Gastroesophageal sphincter (tissue), 4 donors: ENCODE measurements around the gene RAB35. TPM values are rescaled to one million over a fixed set of nuclear protein-coding genes. Genes with fewer than 3 reads are reported as not detected.

Source experiments
- ATAC-seq: fragments of 150-250 bp; one replicate; pipeline ENCODE4 v1.9.1; 2016; ENCODE audit warnings: mild to moderate bottlenecking, moderate library complexity
- H3K27ac ChIP-seq, 4 donors: fragments of 200-600 bp; sonication (generic) in 3 of 4; 1 replicate in 3 of 4; 2 replicates in 1 of 4; pipeline ENCODE4 v1.5.1; 2016 to 2019
- H3K27me3 ChIP-seq: fragments of 200-600 bp; sonication (generic); one replicate; pipeline ENCODE4 v1.5.1; 2019
- H3K36me3 ChIP-seq, 2 donors: fragments of 200-600 bp; sonication (generic); one replicate each; pipeline ENCODE4 v1.5.1; 2019; ENCODE audit warnings: control low read depth in 1 of 2
- H3K4me1 ChIP-seq, 3 donors: fragments of 200-600 bp; sonication (generic); 1 replicate in 2 of 3; 2 replicates in 1 of 3; pipeline ENCODE4 v1.5.1; 2016 to 2019; ENCODE audit warnings: control low read depth in 2 of 3
- H3K4me3 ChIP-seq, 2 donors: fragments of 200-600 bp; sonication (generic); one replicate each; pipeline ENCODE4 v1.5.1; 2019; ENCODE audit warnings: mild to moderate bottlenecking in 1 of 2, moderate library complexity in 1 of 2
- H3K9me3 ChIP-seq, 3 donors: fragments of 200-600 bp; sonication (generic); one replicate each; pipeline ENCODE4 v1.5.1; 2017 to 2019; ENCODE audit warnings: control low read depth in 2 of 3
- EP300 ChIP-seq: sonication (generic); formaldehyde crosslinking; IDR thresholded peaks from one replicate; pipeline ENCODE4 v1.6.1; 2017; ENCODE audit warnings: antibody characterized with exemption, mild to moderate bottlenecking
- POLR2A ChIP-seq, 2 donors: fragments of 450-650 bp; IDR thresholded peaks; one replicate each; pipeline ENCODE4 v1.6.1; 2017; ENCODE audit warnings: antibody characterized with exemption in 2 of 2, mild to moderate bottlenecking in 2 of 2, moderate library complexity in 1 of 2
- POLR2AphosphoS5 ChIP-seq: sonication (generic); formaldehyde crosslinking; IDR thresholded peaks from one replicate; pipeline ENCODE4 v1.6.1; 2017; ENCODE audit warnings: antibody characterized with exemption
- WGBS, 2 donors: methylation state at CpG; one replicate each; pipeline ENCODE4 v1.1.5; 2018; ENCODE audit warnings: low coverage in 1 of 2; 5-methylcytosine and 5-hydroxymethylcytosine counted together
- total RNA-seq, 4 donors: library from RNA; depleted of rRNA; stranded (reverse); fragments of >200 nt; gene quantifications; one replicate each; pipeline ENCODE4 v1.1.0, GENCODE V29; 2016
- TF ChIP-seq, protein P1 (sequence below), 4 experiments: fragments of 200-600 bp in 2 of 4; fragments of 450-650 bp in 2 of 4; sonication (generic) in 1 of 4; IDR thresholded peaks; one replicate each; pipeline ENCODE4 v1.5.1; 2017 to 2019; ENCODE audit warnings: antibody characterized with exemption in 4 of 4, mild to moderate bottlenecking in 2 of 4, moderate library complexity in 2 of 4

The RAB35 gene
- total RNA-seq, 4 donors from 2014 or later = 37.5 to 42.3 (median 41.7) TPM

DNA sequence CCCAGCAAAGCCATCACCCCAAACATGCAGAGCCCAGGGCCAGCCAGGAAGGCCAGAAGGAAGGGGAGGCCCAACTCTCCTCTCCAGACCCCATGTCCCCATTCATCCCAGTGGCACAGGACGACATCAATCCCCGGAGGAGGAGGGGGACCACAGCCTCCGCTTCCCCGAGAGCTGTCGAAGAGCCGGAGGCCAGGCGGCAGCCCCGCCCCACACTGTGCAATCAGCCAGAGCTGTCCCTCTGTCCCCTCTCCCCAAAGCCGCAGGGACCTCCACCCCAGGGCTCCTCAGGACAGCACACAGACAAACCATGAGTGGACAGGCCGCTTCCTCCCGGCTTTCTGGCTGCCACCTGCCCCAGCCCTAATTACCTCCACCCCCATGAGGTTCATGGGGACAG is 16.8 kb downstream of the RAB35 start:
- TF ChIP-seq POLR2AphosphoS5 (no peak), EP300 (no peak), POLR2A (IDR thresholded peaks at IDR 0.05) (no peak)
- TF ChIP-seq, protein P1, sequence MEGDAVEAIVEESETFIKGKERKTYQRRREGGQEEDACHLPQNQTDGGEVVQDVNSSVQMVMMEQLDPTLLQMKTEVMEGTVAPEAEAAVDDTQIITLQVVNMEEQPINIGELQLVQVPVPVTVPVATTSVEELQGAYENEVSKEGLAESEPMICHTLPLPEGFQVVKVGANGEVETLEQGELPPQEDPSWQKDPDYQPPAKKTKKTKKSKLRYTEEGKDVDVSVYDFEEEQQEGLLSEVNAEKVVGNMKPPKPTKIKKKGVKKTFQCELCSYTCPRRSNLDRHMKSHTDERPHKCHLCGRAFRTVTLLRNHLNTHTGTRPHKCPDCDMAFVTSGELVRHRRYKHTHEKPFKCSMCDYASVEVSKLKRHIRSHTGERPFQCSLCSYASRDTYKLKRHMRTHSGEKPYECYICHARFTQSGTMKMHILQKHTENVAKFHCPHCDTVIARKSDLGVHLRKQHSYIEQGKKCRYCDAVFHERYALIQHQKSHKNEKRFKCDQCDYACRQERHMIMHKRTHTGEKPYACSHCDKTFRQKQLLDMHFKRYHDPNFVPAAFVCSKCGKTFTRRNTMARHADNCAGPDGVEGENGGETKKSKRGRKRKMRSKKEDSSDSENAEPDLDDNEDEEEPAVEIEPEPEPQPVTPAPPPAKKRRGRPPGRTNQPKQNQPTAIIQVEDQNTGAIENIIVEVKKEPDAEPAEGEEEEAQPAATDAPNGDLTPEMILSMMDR (IDR thresholded peaks at IDR 0.05) = no peak
- H3K9me3 ChIP-seq = no peaks in the 10 kb centered on the region
- no peak overlapping the region for H3K4me3 ChIP-seq
- no peak for ATAC-seq
- peak overlapping the region in 3 of 4 donors; percentile 67 to 74 (median 74) for H3K27ac ChIP-seq
- H3K36me3 ChIP-seq = peaks cover 0 to 83% of the 10 kb centered on the region in 2 donors
- no peaks in the 10 kb centered on the region for H3K27me3 ChIP-seq
- no CpG with 5 or more reads among the region's 11 CpGs for WGBS, 2 donors
- H3K4me1 ChIP-seq = peaks cover 0 to 49% (median 19%) of the 10 kb centered on the region in 3 donors

DNA sequence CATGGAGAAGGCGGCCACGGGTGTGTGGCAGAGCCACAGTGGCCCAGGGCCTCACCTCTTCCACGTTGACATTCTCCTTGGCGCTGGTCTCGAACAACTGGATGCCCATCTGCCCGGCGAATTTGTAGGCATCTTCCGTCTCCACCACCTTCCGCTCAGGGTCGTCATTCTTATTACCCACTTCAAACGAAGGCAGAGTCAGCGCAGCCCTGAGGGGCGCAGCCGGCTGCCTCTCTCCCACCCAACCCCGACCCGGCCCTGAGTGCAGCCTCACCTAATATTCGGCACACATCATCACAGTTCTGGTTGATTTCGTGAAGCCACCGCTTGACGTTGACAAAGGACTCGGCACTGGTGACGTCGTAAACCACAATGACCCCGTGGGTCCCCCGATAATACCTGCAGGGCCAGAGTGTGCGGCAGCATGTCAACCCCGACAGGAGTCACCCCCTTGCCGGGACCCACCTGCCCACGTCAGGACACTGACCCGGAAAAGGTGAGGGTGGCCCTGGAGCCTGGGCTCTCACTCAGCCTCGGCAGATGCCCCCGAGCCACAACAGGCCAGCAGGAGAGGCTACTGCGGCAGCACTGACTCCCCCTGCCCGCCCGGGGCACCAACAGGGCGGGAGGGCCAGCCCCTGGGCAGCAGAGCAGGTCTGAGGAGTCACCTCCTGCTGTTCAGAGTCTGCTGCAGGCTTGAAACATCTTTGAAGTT is 17.6 kb downstream of the RAB35 start:
- H3K4me3 ChIP-seq = no peak overlapping the region
- peaks cover 0 to 55% (median 19%) of the 10 kb centered on the region in 3 donors for H3K4me1 ChIP-seq
- H3K36me3 ChIP-seq = peaks cover 0 to 83% of the 10 kb centered on the region in 2 donors
- H3K27me3 ChIP-seq = no peaks in the 10 kb centered on the region
- H3K9me3 ChIP-seq = no peaks in the 10 kb centered on the region
- TF ChIP-seq, protein P1 (IDR thresholded peaks at IDR 0.05) = no peak
- TF ChIP-seq EP300 = no peak
- no peak for TF ChIP-seq POLR2A (IDR thresholded peaks at IDR 0.05)
- TF ChIP-seq POLR2AphosphoS5 = no peak
- no peak for ATAC-seq
- 80 to 89% methylated on average over 6 to 12 of the region's 36 CpGs for WGBS, 2 donors
- H3K27ac ChIP-seq = no peak overlapping the region

DNA sequence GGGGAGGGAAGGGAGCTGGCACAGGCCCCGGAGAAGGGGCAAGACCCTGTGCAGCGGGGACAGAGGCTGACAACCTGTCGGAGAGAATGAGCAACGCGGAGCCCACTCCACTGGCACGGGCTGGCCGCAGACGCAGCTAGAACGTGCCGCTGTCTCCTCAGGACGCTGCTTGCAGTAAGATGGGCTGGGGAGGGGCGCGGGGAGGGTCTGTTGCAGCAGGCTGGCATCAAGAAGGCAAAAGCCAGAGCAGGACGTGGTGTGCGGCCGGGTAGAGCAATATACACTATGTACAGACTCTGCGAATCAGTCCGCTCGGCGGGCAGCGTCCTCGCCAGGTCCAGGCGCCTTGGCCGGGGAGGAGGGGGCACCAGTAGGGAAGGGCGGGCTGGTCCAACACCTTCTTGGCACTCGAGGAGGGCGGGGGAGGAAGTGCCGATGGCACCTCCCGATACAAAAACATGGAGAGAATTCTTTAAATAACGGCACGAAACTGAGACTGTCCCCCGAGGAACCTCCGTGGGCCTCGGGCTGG is 19.8 kb downstream of the RAB35 start:
- H3K27me3 ChIP-seq = no peaks in the 10 kb centered on the region
- H3K36me3 ChIP-seq = peaks cover 0 to 83% of the 10 kb centered on the region in 2 donors
- no peak for TF ChIP-seq EP300
- no peak for TF ChIP-seq POLR2A (IDR thresholded peaks at IDR 0.05)
- TF ChIP-seq, protein P1 (IDR thresholded peaks at IDR 0.05) = no peak
- TF ChIP-seq POLR2AphosphoS5 = no peak
- no peak overlapping the region for H3K27ac ChIP-seq
- peaks cover 0 to 44% (median 16%) of the 10 kb centered on the region in 3 donors for H3K4me1 ChIP-seq
- H3K9me3 ChIP-seq = no peaks in the 10 kb centered on the region
- no peak for ATAC-seq
- no peak overlapping the region for H3K4me3 ChIP-seq
- 83 to 95% methylated on average over 1 to 31 of the region's 34 CpGs for WGBS, 2 donors

DNA sequence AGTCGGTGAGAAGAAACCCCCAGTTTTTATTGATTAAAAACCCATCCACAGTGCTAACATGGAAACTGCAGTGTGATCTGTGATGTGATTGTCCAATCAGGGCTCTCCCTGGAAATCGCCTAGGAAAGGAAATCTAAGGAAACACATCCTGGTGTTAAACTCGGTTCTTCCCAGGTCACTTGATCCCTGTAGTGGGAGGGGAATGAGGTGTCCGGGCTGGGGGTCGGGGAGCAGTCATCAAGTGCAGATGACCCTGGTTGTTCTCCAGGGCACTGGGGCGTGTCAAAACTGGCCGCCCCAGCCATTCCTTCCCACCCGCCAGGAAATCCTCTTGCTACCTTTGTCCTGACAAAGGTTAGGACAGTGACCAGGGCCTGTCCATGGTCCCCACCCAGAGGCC is 20.8 kb downstream of the RAB35 start:
- WGBS, 2 donors = 0 to 60% methylated on average over 1 to 2 of the region's 8 CpGs
- Histone ChIP-seq H3K27ac (no peak overlapping the region), H3K4me1 (peaks cover 0 to 34% (median 6%) of the 10 kb centered on the region in 3 donors), H3K9me3 (no peaks in the 10 kb centered on the region), H3K4me3 (no peak overlapping the region), H3K27me3 (no peaks in the 10 kb centered on the region), H3K36me3 (peaks cover 0 to 83% of the 10 kb centered on the region in 2 donors)
- TF ChIP-seq POLR2AphosphoS5 (no peak), POLR2A (IDR thresholded peaks at IDR 0.05) (no peak), EP300 (no peak)
- TF ChIP-seq, protein P1 (IDR thresholded peaks at IDR 0.05) = no peak
- ATAC-seq = no peak

DNA sequence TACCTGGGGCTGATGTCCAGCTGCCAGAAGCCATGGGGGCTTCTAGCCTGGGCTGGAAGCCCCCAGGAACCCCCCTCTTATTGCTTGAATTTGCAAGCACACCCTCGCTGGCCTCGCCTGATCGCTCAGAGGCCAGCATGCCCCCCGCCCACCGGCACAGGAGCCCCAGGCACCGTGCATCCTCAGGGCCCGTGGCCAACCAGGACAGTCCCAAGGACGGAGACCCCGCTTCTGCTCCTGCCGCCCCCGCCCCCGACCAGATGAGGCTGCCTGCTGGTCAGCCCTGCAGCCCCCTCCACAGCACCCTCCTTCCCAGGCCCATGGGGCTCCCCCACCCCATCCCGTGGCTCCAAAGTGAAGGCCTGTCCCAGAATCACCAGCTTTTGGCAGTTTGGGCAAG is 21.2 kb downstream of the RAB35 start:
- H3K27ac ChIP-seq = no peak overlapping the region
- no peaks in the 10 kb centered on the region for H3K9me3 ChIP-seq
- peaks cover 0 to 30% (median 2%) of the 10 kb centered on the region in 3 donors for H3K4me1 ChIP-seq
- no peak for TF ChIP-seq EP300
- TF ChIP-seq POLR2A (IDR thresholded peaks at IDR 0.05) = no peak
- no peak for TF ChIP-seq POLR2AphosphoS5
- TF ChIP-seq, protein P1 (IDR thresholded peaks at IDR 0.05) = no peak
- WGBS, 2 donors = no CpG with 5 or more reads among the region's 13 CpGs
- H3K27me3 ChIP-seq = no peaks in the 10 kb centered on the region
- no peak overlapping the region for H3K4me3 ChIP-seq
- H3K36me3 ChIP-seq = peaks cover 0 to 83% of the 10 kb centered on the region in 2 donors
- no peak for ATAC-seq
